ENCODE results near the gene HS3ST5. TPM values are rescaled to one million over a fixed set of nuclear protein-coding genes. Genes with fewer than 3 reads are reported as not detected.

The HS3ST5 gene
- total RNA-seq, 1 donor from 2014 or later: 1.5 TPM

DNA sequence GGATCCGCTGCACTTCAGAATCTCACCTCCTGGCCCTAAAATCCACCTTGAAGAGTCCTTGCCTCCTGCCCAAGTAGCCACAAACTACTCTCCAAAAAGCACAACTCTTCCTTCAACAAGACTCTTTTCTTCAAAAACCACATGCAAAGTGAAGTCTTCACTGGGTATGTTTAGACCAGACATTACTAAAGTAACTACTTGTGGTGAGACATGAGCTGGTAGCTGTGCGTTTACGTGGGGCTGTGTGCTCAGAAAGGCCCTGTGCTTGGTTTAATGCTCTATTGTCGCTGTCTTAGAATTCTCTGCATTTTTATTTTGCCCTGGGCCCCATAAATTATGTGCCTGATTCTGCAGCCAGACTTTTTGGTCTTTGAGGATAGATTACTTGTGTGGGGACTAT is 267.5 kb downstream of the HS3ST5 start:
- Histone ChIP-seq H2AFZ (ENCODE audit: low read depth, low read length) (no peak overlapping the region), H3K4me3 (ENCODE audit: insufficient read depth, low read depth, low read length) (no peak overlapping the region), H3K27ac (ENCODE audit: low read depth, low read length) (no peak overlapping the region), H3K9me3 (ENCODE audit: insufficient read depth, low read depth, low read length) (no peaks in the 10 kb centered on the region), H3K9ac (ENCODE audit: low read length) (no peak overlapping the region), H3K36me3 (ENCODE audit: insufficient read depth, low read length) (no peaks in the 10 kb centered on the region), H3K79me2 (ENCODE audit: insufficient read depth, low read length) (no peaks in the 10 kb centered on the region), H4K20me1 (ENCODE audit: insufficient read depth, low read length) (no peaks in the 10 kb centered on the region), H3K4me2 (ENCODE audit: low read length) (no peak overlapping the region), H3K27me3 (ENCODE audit: insufficient read depth, low read length) (no peaks in the 10 kb centered on the region), H3K4me1 (ENCODE audit: insufficient read depth, low read length) (no peaks in the 10 kb centered on the region)
- Mint-ChIP-seq H3K36me3 (ENCODE audit: low read depth, unreplicated experiment) (no peaks in the 10 kb centered on the region), H3K9me3 (ENCODE audit: unreplicated experiment) (peaks cover 2% of the 10 kb centered on the region), H3K4me1 (ENCODE audit: low read depth, unreplicated experiment) (no peaks in the 10 kb centered on the region), H3K4me3 (ENCODE audit: unreplicated experiment) (no peak overlapping the region), H3K27me3 (ENCODE audit: low read depth, unreplicated experiment) (no peaks in the 10 kb centered on the region), H3K27ac (ENCODE audit: unreplicated experiment) (no peak overlapping the region)
- no peak for TF ChIP-seq EZH2 (IDR thresholded peaks at IDR 0.05; ENCODE audit: insufficient read depth, low read length)
- TF ChIP-seq, protein P1, sequence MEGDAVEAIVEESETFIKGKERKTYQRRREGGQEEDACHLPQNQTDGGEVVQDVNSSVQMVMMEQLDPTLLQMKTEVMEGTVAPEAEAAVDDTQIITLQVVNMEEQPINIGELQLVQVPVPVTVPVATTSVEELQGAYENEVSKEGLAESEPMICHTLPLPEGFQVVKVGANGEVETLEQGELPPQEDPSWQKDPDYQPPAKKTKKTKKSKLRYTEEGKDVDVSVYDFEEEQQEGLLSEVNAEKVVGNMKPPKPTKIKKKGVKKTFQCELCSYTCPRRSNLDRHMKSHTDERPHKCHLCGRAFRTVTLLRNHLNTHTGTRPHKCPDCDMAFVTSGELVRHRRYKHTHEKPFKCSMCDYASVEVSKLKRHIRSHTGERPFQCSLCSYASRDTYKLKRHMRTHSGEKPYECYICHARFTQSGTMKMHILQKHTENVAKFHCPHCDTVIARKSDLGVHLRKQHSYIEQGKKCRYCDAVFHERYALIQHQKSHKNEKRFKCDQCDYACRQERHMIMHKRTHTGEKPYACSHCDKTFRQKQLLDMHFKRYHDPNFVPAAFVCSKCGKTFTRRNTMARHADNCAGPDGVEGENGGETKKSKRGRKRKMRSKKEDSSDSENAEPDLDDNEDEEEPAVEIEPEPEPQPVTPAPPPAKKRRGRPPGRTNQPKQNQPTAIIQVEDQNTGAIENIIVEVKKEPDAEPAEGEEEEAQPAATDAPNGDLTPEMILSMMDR (IDR thresholded peaks at IDR 0.05; ENCODE audit: insufficient read depth, low read depth, low read length): no peak
- FAIRE-seq: no peak
- DNase-seq (ENCODE audit: low read depth): no peak

DNA sequence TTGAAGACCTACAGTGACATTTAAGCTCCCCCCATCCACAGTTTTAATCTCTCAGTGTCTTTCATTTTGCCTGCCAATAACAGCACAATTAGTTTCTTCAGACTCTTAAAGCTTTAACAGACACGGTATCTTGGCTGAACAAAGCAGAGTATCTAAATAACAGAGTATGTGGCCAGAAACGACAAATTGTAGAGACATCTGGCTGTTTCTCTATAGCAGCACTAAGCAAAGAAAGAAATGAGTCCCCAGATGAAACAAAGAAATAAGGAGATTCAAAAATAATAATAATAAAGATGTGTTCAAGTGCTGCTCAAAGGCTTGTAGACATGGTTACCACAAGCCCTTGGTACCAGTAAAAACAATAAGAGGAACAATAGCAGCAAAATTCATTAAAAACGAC is 274.1 kb downstream of the HS3ST5 start:
- H4K20me1 ChIP-seq (ENCODE audit: insufficient read depth, low read length): no peaks in the 10 kb centered on the region
- peaks cover 9% of the 10 kb centered on the region for H3K4me1 Mint-ChIP-seq (ENCODE audit: low read depth, unreplicated experiment)
- no peak overlapping the region for H3K27ac Mint-ChIP-seq (ENCODE audit: unreplicated experiment)
- no peaks in the 10 kb centered on the region for H3K27me3 ChIP-seq (ENCODE audit: insufficient read depth, low read length)
- H2AFZ ChIP-seq (ENCODE audit: low read depth, low read length): no peak overlapping the region
- no peak overlapping the region for H3K9ac ChIP-seq (ENCODE audit: low read length)
- no peak overlapping the region for H3K4me3 Mint-ChIP-seq (ENCODE audit: unreplicated experiment)
- FAIRE-seq: no peak
- DNase-seq (ENCODE audit: low read depth): no peak
- H3K4me1 ChIP-seq (ENCODE audit: insufficient read depth, low read length): peaks cover 5% of the 10 kb centered on the region
- H3K9me3 Mint-ChIP-seq (ENCODE audit: unreplicated experiment): no peaks in the 10 kb centered on the region
- no peaks in the 10 kb centered on the region for H3K9me3 ChIP-seq (ENCODE audit: insufficient read depth, low read depth, low read length)
- no peak overlapping the region for H3K27ac ChIP-seq (ENCODE audit: low read depth, low read length)
- no peaks in the 10 kb centered on the region for H3K79me2 ChIP-seq (ENCODE audit: insufficient read depth, low read length)
- H3K36me3 Mint-ChIP-seq (ENCODE audit: low read depth, unreplicated experiment): no peaks in the 10 kb centered on the region
- no peaks in the 10 kb centered on the region for H3K27me3 Mint-ChIP-seq (ENCODE audit: low read depth, unreplicated experiment)
- no peak for TF ChIP-seq EZH2 (IDR thresholded peaks at IDR 0.05; ENCODE audit: insufficient read depth, low read length)
- TF ChIP-seq, protein P1 (IDR thresholded peaks at IDR 0.05; ENCODE audit: insufficient read depth, low read depth, low read length): no peak
- H3K36me3 ChIP-seq (ENCODE audit: insufficient read depth, low read length): no peaks in the 10 kb centered on the region
- no peak overlapping the region for H3K4me3 ChIP-seq (ENCODE audit: insufficient read depth, low read depth, low read length)
- H3K4me2 ChIP-seq (ENCODE audit: low read length): no peak overlapping the region

DNA sequence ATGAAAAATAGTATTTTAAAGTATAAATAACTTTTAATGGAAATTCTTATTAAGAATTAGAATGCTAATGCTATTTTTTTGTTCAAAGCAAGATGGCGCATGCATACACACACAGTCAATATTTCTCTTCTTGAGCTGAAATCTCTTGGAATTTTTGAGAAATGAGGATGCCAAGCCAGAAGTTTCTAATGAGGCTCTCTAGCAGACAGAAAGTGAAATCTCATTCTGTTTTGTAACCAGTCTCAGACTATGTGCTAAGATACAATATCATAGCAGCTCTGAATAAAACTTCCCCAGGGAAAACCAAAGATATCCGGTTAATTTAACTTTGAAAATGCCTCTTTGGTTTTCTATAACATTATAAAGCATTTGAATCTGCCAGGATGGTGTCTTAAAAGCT is 274.7 kb downstream of the HS3ST5 start:
- H3K9ac ChIP-seq (ENCODE audit: low read length): no peak overlapping the region
- no peaks in the 10 kb centered on the region for H4K20me1 ChIP-seq (ENCODE audit: insufficient read depth, low read length)
- no peak overlapping the region for H3K4me3 Mint-ChIP-seq (ENCODE audit: unreplicated experiment)
- H2AFZ ChIP-seq (ENCODE audit: low read depth, low read length): no peak overlapping the region
- DNase-seq (ENCODE audit: low read depth) (no peak), FAIRE-seq (no peak)
- H3K27me3 ChIP-seq (ENCODE audit: insufficient read depth, low read length): no peaks in the 10 kb centered on the region
- H3K27ac ChIP-seq (ENCODE audit: low read depth, low read length): no peak overlapping the region
- no peaks in the 10 kb centered on the region for H3K9me3 ChIP-seq (ENCODE audit: insufficient read depth, low read depth, low read length)
- no peaks in the 10 kb centered on the region for H3K36me3 Mint-ChIP-seq (ENCODE audit: low read depth, unreplicated experiment)
- peaks cover 12% of the 10 kb centered on the region for H3K4me1 Mint-ChIP-seq (ENCODE audit: low read depth, unreplicated experiment)
- no peak overlapping the region for H3K4me3 ChIP-seq (ENCODE audit: insufficient read depth, low read depth, low read length)
- H3K9me3 Mint-ChIP-seq (ENCODE audit: unreplicated experiment): no peaks in the 10 kb centered on the region
- H3K4me1 ChIP-seq (ENCODE audit: insufficient read depth, low read length): peaks cover 5% of the 10 kb centered on the region
- H3K4me2 ChIP-seq (ENCODE audit: low read length): no peak overlapping the region
- H3K27me3 Mint-ChIP-seq (ENCODE audit: low read depth, unreplicated experiment): no peaks in the 10 kb centered on the region
- no peaks in the 10 kb centered on the region for H3K36me3 ChIP-seq (ENCODE audit: insufficient read depth, low read length)
- no peak for TF ChIP-seq EZH2 (IDR thresholded peaks at IDR 0.05; ENCODE audit: insufficient read depth, low read length)
- TF ChIP-seq, protein P1 (IDR thresholded peaks at IDR 0.05; ENCODE audit: insufficient read depth, low read depth, low read length): no peak
- H3K79me2 ChIP-seq (ENCODE audit: insufficient read depth, low read length): no peaks in the 10 kb centered on the region
- H3K27ac Mint-ChIP-seq (ENCODE audit: unreplicated experiment): no peak overlapping the region

Data from astrocyte (in vitro differentiated cells and primary cell).